IMR-90 (cell line): ENCODE measurements around the gene CDK7. TPM values are rescaled to one million over a fixed set of nuclear protein-coding genes. Genes with fewer than 3 reads are reported as not detected.

Experiments
- ATAC-seq: fragments of 200-7000 bp; cut with Tn5 transposase; 2 replicates; pipeline ENCODE4 v1.9.1; 2020; ENCODE audit warnings: low read depth, mild to moderate bottlenecking, moderate library complexity
- BruUV-seq: library from RNA; stranded (reverse); fragments of 400-500 nt; replicated peaks from 2 replicates; lab custom pipeline; 2021; lab: Mats Ljungman, UMichigan
- CTCF ChIA-PET: fragments of 300-600 bp; formaldehyde crosslinking; extraction: SDS; loops from one replicate; lab custom pipeline; 2021; ENCODE audit warnings: antibody characterized with exemption; lab: Yijun Ruan, JAX
- POLR2A ChIA-PET: fragments of 300-600 bp; sonication (Branson Sonifier 250); formaldehyde crosslinking; loops from one replicate; lab custom pipeline; 2022; ENCODE audit warnings: antibody characterized with exemption; ENCODE audit not compliant: unreplicated experiment; lab: Charles Lee
- DNase-seq: peaks from one replicate; pipeline ENCODE4 v3.0.0; 2013
- H2AFZ ChIP-seq: replicated peaks from 2 replicates; pipeline ENCODE3; 2013; ENCODE audit warnings: low read length, mild to moderate bottlenecking; ENCODE audit not compliant: poor library complexity
- H2AK5ac ChIP-seq: 2 replicates; pipeline ENCODE4 v1.6.1; 2013; ENCODE audit warnings: low read depth, low read length, inconsistent platforms
- H2AK9ac ChIP-seq: replicated peaks from 2 replicates; pipeline ENCODE3; 2013; ENCODE audit warnings: mild to moderate bottlenecking, low read depth, low read length, moderate library complexity; ENCODE audit not compliant: poor library complexity
- H2BK120ac ChIP-seq: 2 replicates; pipeline ENCODE4 v1.6.1; 2013; ENCODE audit warnings: low read depth, low read length, inconsistent platforms
- H2BK15ac ChIP-seq: 3 replicates; pipeline ENCODE4 v1.6.1; 2013; ENCODE audit warnings: low read depth, low read length, inconsistent platforms
- H2BK20ac ChIP-seq: 2 replicates; pipeline ENCODE4 v1.6.1; 2013; ENCODE audit warnings: low read depth, mild to moderate bottlenecking, inconsistent platforms, low read length, moderate library complexity
- H2BK5ac ChIP-seq: 2 replicates; pipeline ENCODE4 v1.6.1; 2013; ENCODE audit warnings: mild to moderate bottlenecking, low read depth, low read length, inconsistent platforms; ENCODE audit not compliant: poor library complexity, severe bottlenecking
- H3K14ac ChIP-seq: replicated peaks from 2 replicates; pipeline ENCODE4 v1.6.1; 2013; ENCODE audit warnings: low read depth, low read length, inconsistent platforms
- H3K18ac ChIP-seq: 2 replicates; pipeline ENCODE4 v1.6.1; 2013; ENCODE audit warnings: low read depth, low read length, control low read depth
- H3K23ac ChIP-seq: 2 replicates; pipeline ENCODE4 v1.6.1; 2013; ENCODE audit warnings: low read depth, low read length, inconsistent platforms
- H3K27ac ChIP-seq: 2 replicates; pipeline ENCODE4 v1.5.1; 2013; ENCODE audit warnings: mild to moderate bottlenecking, control low read depth, low read length; ENCODE audit not compliant: insufficient read depth
- H3K27me3 ChIP-seq: 2 replicates; pipeline ENCODE4 v1.6.1; 2013; ENCODE audit warnings: low read length; ENCODE audit not compliant: control insufficient read depth, insufficient read depth
- H3K36me3 ChIP-seq: 2 replicates; pipeline ENCODE4 v1.6.1; 2013; ENCODE audit warnings: low read length, mixed read lengths; ENCODE audit not compliant: control insufficient read depth, insufficient read depth
- H3K4ac ChIP-seq: 2 replicates; pipeline ENCODE4 v1.6.1; 2013; ENCODE audit warnings: low read depth, low read length, inconsistent platforms
- H3K4me1 ChIP-seq: 2 replicates; pipeline ENCODE4 v1.6.1; 2013; ENCODE audit warnings: low read length, mixed read lengths; ENCODE audit not compliant: control insufficient read depth, insufficient read depth
- H3K4me2 ChIP-seq: 2 replicates; pipeline ENCODE4 v1.6.1; 2013; ENCODE audit warnings: low read depth, mild to moderate bottlenecking, control low read depth, low read length, moderate library complexity
- H3K4me3 ChIP-seq: 2 replicates; pipeline ENCODE4 v1.5.1; 2013; ENCODE audit warnings: low read depth, mild to moderate bottlenecking, control low read depth, low read length, moderate library complexity; ENCODE audit not compliant: insufficient read depth
- H3K56ac ChIP-seq: 2 replicates; pipeline ENCODE4 v1.6.1; 2013; ENCODE audit warnings: low read length, inconsistent platforms; ENCODE audit not compliant: insufficient read depth; ENCODE audit errors: extremely low read depth
- H3K79me1 ChIP-seq, 2 experiments: 2 replicates each; pipeline ENCODE4 v1.6.1; 2013; ENCODE audit warnings: low read length in 2 of 2, inconsistent platforms in 1 of 2, low read depth in 1 of 2
- H3K9ac ChIP-seq: 2 replicates; pipeline ENCODE4 v1.6.1; 2013; ENCODE audit warnings: low read depth, low read length, control low read depth
- H3K9me1 ChIP-seq: 2 replicates; pipeline ENCODE4 v1.6.1; 2013; ENCODE audit warnings: low read length, inconsistent platforms; ENCODE audit not compliant: insufficient read depth
- H3K9me3 ChIP-seq: 2 replicates; pipeline ENCODE4 v1.6.1; 2013; ENCODE audit warnings: low read length; ENCODE audit not compliant: control insufficient read depth, insufficient read depth
- H4K20me1 ChIP-seq: 2 replicates; pipeline ENCODE4 v1.6.1; 2013; ENCODE audit warnings: low read length, inconsistent platforms; ENCODE audit not compliant: insufficient read depth
- H4K5ac ChIP-seq: 2 replicates; pipeline ENCODE4 v1.6.1; 2013; ENCODE audit warnings: mild to moderate bottlenecking, low read depth, low read length, control low read depth
- H4K8ac ChIP-seq, 2 experiments: 2 replicates each; pipeline ENCODE4 v1.6.1; 2013; ENCODE audit warnings: low read depth in 2 of 2, low read length in 2 of 2, control low read depth in 1 of 2, inconsistent platforms in 1 of 2
- H4K91ac ChIP-seq: 2 replicates; pipeline ENCODE4 v1.6.1; 2013; ENCODE audit warnings: low read depth, low read length, inconsistent platforms; ENCODE audit not compliant: insufficient read depth
- BHLHE40 ChIP-seq: fragments of 150-350 bp; IDR thresholded peaks from 2 replicates; pipeline ENCODE4 v1.6.1; 2016; ENCODE audit warnings: mild to moderate bottlenecking, low read depth, low read length
- NFE2L2 ChIP-seq: fragments of 150-350 bp; IDR thresholded peaks from 2 replicates; pipeline ENCODE4 v1.6.1; 2016; ENCODE audit warnings: low read depth, mild to moderate bottlenecking, low read length
- WGBS, 2 experiments: methylation state at CpG; one replicate each; pipeline versions ENCODE4 v1.1.5 to v1.1.7; 2013; ENCODE audit warnings: missing lambda C conversion rate in 2 of 2; ENCODE audit not compliant: insufficient read length in 1 of 2; ENCODE audit errors: extremely low coverage in 2 of 2; 5-methylcytosine and 5-hydroxymethylcytosine counted together
- dilution Hi-C: fragments of 300-500 bp; cut with HindIII; formaldehyde crosslinking; loops from one replicate; pipeline ENCODE4 v1.14.3; 2018; ENCODE audit warnings: low sequenced_read_pairs; ENCODE audit not compliant: unreplicated experiment
- in situ Hi-C: fragments of 300-500 bp; cut with MboI; formaldehyde crosslinking; loops from 3 replicates; pipeline ENCODE4 v1.14.3; 2019; ENCODE audit warnings: low sequenced_read_pairs, inconsistent platforms, mixed read lengths
- intact Hi-C: fragments of 100-400 bp; cut with micrococcal nuclease; formaldehyde crosslinking; loops from 2 replicates; pipeline ENCODE4 v1.10.0; 2022
- polyA plus RNA-seq, 3 experiments: library from polyadenylated mRNA; depleted of rRNA; stranded (reverse); fragments of >200 nt; gene quantifications; 2 replicates each; pipeline ENCODE4 v1.2.3, GENCODE V29; 2012; ENCODE audit warnings: low replicate concordance in 1 of 3
- total RNA-seq: library from RNA; depleted of rRNA; stranded (reverse); fragments of >200 nt; gene quantifications from 2 replicates; pipeline ENCODE4 v1.2.3, GENCODE V29; 2012

Gene CDK7
- total and polyA plus RNA-seq, 2 of the 4 experiments (the other 2 are of a cell fraction) = 59.8 to 65.6 TPM

GRCh38 chr5:69250593-69250992 is 15.9 kb downstream of the CDK7 start:
- Histone ChIP-seq H3K4me3 (no peak overlapping the region), H4K20me1 (peaks cover 52% of the 10 kb centered on the region), H4K91ac (peak overlapping the region; percentile 54; the same call in 1 of the 2 replicates), H3K4me1 (peaks cover 6% of the 10 kb centered on the region), H3K27me3 (no peaks in the 10 kb centered on the region), H3K23ac (0 out of 2 replicates have a peak overlapping the region, but pooled peaks have one; percentile 0), H3K18ac (peak overlapping the region; percentile 82; the same call in 1 of the 2 replicates), H2AK5ac (no peak overlapping the region), H3K36me3 (peaks cover 12% of the 10 kb centered on the region), H3K27ac (peak overlapping the region; percentile 66; the same call in 1 of the 2 replicates), H3K4me2 (peak overlapping the region; percentile 29; the same call in 1 of the 2 replicates), H2BK15ac (no peak overlapping the region), H4K8ac (peak overlapping the region; percentile 7 to 47; a peak in 2 of 4 replicates), H3K4ac (peak overlapping the region; percentile 17; the same call in 1 of the 2 replicates), H2BK120ac (peak overlapping the region; percentile 19), H2BK20ac (peak overlapping the region; percentile 4; the same call in 1 of the 2 replicates), H3K56ac (no peak overlapping the region), H2BK5ac (peak overlapping the region; percentile 83), H2AFZ (no peak overlapping the region), H3K9me1 (peaks cover 13% of the 10 kb centered on the region), H3K9ac (no peak overlapping the region), H3K9me3 (peaks cover 4% of the 10 kb centered on the region), H3K79me1 (peaks cover 17 to 49% of the 10 kb centered on the region in 2 experiments), H2AK9ac (no peak overlapping the region), H3K14ac (no peak overlapping the region; the same call in 1 of the 2 replicates), H4K5ac (peak overlapping the region; percentile 90)
- no TSS peak for BruUV-seq
- ChIA-PET CTCF (no interaction called here), POLR2A (no interaction called here)
- DNase-seq (no peak), ATAC-seq (peak; percentile 44; the same call in 1 of the 2 replicates)
- intact Hi-C loops (no loop called here), in situ Hi-C loops (no loop called here), dilution Hi-C loops (no loop called here)
- TF ChIP-seq BHLHE40 = no peak
- 0 out of 2 replicates have a peak, but pooled peaks have one; percentile 32 for TF ChIP-seq NFE2L2
- 100% methylated on average over 1 of the region's 2 CpGs; no CpG with 5 or more reads in 1 of the 2 experiments for WGBS, 2 experiments
